ENCODE results near the gene DLK2.
"Not testable (repeated sequence)": the region's sequence is repeated elsewhere in the genome, so short reads cannot be mapped to it uniquely, and the experiment has no call there.

The DLK2 gene

DNA sequence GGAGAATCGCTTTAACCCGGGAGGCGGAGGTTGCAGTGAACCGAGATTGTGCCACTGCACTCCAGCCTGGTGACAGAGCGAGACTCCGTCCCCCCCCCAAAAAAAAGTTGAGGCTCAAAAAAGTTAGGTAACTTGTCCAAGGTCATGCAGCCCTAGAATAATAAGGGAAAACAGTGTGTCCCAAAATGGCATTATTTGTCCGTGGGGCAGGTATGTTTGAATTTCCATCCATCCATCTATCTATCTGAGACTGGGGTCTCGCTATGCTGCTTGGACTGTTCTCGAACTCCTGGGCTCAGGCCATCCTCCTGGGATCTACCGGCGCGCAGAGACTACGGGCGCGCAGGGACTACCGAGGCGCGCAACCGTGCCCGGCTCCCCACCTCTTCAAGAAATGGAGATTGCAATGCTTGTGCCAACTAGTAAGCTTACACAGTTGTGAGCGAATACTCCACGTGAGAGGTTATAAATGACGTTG is 28.4 kb downstream of the DLK2 start:
- no peak for DNase-seq (ENCODE audit: low spot score)

DNA sequence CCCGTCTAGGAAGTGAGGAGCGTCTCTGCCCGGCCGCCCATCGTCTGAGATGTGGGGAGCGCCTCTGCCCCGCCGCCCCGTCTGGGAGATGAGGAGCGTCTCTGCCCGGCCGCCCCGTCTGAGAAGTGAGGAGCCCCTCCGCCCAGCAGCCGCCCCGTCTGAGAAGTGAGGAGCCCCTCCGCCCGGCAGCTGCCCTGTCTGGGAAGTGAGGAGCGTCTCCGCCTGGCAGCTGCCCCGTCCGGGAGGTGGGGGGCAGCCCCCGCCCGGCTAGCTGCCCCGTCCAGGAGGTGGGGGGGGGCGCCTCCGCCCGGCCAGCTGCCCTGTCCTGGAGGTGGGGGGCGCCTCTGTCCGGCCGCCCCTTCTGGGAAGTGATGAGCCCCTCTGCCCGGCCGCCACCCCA is 30.3 kb downstream of the DLK2 start:
- DNase-seq (ENCODE audit: low spot score), result not testable (repeated sequence)

DNA sequence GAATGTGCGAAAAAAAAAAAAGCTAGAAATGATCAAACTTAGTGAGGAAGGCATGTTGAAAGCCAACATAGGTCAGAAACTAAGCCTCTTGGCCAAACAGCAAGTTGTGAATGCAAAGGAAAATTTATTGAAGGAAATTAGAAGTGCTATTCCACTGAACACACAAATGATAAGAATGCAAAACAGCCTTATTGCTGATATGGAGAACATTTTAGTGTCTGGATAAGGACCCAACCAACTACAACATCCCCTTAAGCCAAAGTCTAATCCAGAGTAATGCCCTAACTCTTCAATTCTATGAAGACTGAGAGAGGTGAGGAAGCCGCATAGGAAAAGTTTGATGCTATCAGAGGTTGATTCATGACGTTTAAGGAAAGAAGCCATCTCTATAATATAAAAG is 33.5 kb downstream of the DLK2 start:
- no peak for DNase-seq (ENCODE audit: low spot score)

DNA sequence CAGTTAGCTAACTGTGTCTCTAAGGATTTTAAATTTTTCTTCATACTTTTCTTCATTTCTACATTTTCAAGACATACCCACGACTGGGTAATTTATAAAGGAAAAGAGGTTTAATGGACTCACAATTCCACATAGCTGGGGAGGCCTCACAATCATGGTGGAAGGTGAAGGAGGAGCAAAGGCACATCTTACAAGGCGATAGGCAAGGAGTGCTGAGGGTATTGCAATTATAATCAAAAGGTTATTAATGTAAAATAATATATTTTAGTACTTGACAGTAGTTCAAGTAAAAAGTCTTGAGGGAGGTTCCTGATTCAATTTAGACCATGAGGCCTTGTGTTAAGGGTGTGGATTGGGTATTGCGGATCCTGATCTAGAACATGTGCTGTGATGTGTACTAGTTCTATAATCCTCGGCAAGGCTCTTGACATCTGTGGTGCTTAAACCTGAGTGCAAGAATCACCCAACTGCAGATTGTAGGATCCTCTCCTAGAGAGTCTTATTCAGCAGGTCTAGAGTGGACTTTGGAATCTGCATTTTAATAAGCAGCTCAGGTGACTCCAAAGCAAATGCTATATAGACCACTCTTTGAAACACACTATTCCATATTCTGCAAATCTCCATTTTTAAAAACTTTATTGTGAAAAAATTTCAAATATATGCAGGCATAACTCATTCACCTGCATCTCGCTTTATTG is 35.2 kb downstream of the DLK2 start:
- no peak for DNase-seq (ENCODE audit: low spot score)

DNA sequence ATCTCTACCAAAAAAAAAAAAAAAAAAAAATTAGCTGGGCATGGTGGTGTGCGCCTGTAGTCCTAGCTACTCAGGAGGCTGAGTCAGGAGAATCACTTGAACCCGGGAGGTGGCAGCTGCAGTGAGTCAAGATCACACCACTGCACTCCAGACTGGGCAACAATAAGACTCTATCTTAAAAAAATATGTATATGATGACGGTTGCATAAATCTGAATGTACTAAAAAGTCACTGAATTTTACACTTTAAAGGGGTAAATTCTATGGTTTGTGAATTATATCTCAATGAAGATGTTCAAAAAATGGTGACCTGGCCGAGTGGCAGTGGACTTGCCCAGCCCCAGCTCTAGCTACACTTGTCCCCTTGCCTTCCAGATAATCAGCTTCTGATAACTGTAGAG is 38.4 kb downstream of the DLK2 start:
- no peak for DNase-seq (ENCODE audit: low spot score)

DNA sequence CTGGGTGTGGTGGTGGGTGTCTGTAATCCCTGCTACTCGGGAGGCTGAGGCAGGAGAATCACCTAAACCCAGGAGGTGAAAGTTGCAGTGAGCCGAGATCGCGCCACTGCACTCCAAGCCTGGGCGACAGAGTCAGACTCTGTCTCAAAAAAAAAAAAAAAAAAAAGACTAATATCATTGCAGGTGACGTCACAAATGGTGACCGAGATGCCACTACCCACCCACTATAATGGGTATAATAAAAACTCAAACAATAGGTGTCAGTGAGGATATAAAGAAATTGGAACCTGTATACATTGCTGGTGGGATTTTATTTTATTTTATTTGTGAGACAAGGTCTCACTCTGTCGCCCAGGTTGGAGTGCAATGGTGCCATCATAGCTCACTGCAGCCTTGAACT is 40.1 kb downstream of the DLK2 start:
- not testable (repeated sequence) for DNase-seq (ENCODE audit: low spot score)

DNA sequence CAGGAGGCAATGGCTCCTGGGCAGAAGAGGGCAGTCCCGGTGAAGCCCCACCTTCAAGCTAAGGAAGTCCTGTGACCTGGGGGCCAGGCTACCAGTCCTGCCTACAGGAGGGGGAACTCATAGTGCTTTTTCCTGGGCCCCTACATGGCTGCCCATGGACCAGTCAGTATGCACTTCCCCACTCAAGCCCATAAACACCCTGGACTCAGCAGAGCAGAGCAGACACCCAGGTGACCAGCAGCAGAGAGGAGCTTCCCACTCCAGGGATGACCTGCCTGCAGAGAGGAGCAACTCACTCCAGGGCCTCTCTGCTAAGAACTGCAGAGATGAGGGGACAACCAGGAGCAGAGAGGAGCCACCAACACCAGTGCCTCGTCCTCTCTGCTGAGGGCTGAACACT is 42.3 kb downstream of the DLK2 start:
- no peak for DNase-seq (ENCODE audit: low spot score)

DNA sequence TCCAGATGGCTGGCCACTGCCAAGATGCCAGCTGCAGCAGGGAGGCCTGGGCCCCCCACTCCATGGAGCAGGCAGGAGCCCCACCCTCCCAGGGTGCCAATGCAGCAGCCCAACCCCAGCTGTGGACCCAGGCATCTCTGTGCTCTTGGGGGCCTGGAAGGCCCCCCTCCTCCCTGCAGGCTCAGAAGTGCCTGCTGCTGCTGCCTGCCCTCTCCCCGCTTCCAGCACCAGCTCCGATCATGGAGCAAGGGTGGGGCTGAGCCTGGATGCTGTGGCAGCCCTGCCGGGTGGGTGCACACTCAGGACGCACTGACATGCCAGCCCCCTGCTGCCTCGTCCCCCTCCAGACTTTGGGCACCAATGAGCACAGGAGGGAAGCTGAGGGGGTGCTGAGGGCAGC is 42.8 kb downstream of the DLK2 start:
- no peak for DNase-seq (ENCODE audit: low spot score)

DNA sequence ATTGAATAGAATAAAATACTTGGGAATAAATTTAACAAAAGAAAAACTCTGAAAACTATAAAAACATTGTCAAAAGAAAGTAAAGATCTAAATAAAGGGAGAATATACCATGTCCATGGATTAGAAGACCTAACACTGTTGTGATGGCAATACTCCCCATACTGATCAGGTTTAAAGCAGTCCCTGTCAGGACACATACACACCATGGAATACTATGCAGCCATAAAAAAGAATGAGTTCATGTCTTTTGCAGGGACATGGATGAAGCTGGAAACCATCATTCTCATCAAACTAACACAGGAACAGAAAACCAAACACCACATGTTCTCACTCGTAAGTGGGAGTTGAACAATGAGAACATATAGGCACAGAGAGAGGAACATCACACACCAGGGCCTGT is 44.6 kb downstream of the DLK2 start:
- DNase-seq (ENCODE audit: low spot score), result not testable (repeated sequence)

DNA sequence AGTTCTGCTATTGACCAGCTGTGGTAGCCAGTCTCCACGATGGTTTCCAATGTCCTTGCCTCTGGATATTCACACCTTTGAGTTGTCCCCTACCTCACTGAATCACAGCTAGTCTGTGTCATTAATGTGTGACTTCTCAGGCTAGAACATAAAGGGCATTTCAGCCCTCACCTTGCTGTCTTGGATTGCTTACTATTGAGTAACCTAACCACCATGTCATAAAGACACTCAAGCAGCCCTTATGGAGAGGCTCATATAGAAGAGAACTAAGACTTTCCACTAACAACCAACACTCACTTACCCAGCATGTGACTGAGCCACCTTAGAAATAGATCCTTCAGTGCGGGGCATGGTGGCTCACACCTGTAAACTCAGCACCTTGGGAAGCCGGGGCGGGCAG is 47.1 kb downstream of the DLK2 start:
- DNase-seq (ENCODE audit: low spot score), result no peak

DNA sequence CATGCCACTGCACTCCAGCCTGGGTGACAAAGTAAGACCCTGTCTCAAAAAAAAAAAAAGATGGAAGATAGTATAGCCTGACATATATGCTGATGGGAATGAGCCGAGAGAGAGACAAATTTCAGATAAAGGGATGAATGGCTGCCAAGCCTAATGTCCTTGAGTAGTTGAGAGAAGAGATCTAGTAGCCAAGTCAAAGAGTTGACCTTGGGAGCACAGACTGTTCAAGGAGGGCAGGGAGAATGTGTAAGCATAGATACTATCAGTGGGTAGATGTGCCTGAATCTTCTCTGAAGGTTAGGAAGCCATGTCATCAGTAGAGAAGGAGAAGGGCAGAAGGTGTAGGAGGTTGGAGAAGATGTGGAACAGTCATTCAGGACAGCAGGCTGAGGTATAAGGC is 48.1 kb downstream of the DLK2 start:
- no peak for DNase-seq (ENCODE audit: low spot score)

DNA sequence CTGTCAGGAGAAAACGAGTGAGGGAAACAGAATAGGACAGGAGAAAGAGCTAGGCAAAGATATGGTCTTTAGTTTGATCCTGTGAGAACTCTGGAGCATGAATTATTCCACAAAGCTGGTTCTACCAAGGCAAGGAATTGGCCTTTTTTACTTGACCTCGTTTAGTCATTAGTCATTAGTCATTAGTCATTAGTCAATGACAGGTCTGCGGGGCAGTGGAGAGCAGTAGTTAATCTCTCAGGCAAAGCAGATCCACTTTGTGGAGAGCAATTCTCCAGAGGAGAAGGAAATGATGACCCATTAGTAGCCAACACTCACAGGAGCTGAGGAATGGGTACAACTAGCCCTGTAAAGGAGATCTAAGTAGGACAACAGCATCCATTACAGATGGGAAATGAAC is 50.0 kb downstream of the DLK2 start:
- no peak for DNase-seq (ENCODE audit: low spot score)

DNA sequence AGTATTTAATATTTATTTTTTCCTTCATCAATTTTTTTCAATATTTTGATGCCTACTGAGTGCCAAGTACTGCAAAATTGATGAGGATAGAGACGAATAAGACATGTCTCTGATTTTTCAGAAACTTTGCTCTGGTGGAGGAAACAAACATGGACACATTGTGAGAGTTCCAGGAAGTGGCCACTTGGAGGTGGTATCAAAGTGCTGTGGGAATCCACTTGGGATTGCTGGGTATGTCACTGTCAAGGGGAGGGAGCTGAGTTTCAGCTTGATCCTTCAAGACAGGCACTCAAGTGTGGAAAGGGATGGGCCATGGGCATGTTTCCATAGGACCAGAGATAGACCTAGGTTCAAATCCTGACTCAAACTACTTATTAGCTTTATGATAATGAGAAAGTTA is 52.5 kb downstream of the DLK2 start:
- DNase-seq (ENCODE audit: low spot score), result no peak

DNA sequence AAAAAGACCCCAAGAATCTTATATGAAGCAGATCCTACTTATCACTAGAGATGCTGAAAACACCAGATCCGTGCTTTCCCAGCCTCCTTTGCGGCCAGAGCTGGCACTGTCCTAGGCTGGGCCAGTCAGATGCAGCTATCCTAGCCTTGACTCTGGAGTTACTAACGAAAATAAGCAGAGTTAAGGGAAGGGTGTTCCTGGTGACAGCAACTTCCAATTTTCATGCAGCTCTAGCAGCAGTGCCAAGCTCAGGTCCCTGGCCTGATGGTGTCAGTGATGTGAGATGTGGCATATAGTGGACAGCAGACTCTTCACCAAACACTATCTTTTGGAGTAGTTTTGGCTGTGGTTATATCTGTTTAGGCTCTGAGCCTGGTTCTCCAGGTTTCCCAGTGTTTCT is 53.6 kb downstream of the DLK2 start:
- DNase-seq (ENCODE audit: low spot score), result no peak

Measured in COLO829 (cell line).